Testis (tissue), 2 donors: ENCODE measurements around the gene ROR2.

Experiments used
- POLR2A ChIP-seq: fragments of 450-650 bp; IDR thresholded peaks from one replicate; pipeline ENCODE4 v1.6.1; 2017; ENCODE audit warnings: antibody characterized with exemption, mild to moderate bottlenecking, moderate library complexity
- TF ChIP-seq, protein P1 (sequence below), 3 experiments: fragments of 450-650 bp in 2 of 3; fragments of 200-600 bp in 1 of 3; sonication (generic) in 1 of 3; IDR thresholded peaks; one replicate each; pipeline ENCODE4 v1.5.1; 2016 to 2019; ENCODE audit warnings: antibody characterized with exemption in 3 of 3, mild to moderate bottlenecking in 2 of 3, moderate library complexity in 1 of 3

DNA sequence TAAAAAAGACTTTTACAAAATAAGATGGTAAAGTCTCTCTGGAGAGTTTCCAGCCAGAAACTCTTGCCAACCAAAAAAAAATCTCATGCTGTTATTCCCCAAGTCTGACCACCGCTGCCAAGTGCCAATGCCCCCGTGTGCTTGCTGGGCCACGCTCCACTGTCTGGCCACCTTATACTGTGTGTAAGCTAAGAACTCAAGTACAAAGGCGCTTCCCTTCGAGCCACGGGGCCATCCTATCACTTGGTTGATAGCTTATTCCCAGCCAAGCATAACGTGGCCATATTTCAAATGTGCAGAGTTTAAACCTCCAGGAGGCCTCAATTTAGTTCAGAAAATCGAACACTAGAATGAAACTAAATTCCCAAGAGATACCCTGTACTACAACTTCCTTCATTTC lies 36.0 kb downstream of the ROR2 start:
- TF ChIP-seq, protein P1, sequence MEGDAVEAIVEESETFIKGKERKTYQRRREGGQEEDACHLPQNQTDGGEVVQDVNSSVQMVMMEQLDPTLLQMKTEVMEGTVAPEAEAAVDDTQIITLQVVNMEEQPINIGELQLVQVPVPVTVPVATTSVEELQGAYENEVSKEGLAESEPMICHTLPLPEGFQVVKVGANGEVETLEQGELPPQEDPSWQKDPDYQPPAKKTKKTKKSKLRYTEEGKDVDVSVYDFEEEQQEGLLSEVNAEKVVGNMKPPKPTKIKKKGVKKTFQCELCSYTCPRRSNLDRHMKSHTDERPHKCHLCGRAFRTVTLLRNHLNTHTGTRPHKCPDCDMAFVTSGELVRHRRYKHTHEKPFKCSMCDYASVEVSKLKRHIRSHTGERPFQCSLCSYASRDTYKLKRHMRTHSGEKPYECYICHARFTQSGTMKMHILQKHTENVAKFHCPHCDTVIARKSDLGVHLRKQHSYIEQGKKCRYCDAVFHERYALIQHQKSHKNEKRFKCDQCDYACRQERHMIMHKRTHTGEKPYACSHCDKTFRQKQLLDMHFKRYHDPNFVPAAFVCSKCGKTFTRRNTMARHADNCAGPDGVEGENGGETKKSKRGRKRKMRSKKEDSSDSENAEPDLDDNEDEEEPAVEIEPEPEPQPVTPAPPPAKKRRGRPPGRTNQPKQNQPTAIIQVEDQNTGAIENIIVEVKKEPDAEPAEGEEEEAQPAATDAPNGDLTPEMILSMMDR (IDR thresholded peaks at IDR 0.05), result no peak
- no peak for TF ChIP-seq POLR2A
